ENCODE results near the gene ME2. TPM values are rescaled to one million over a fixed set of nuclear protein-coding genes. Genes with fewer than 3 reads are reported as not detected.

The ME2 gene
- total RNA-seq, 2 experiments from 2014 or later, result 39.0 to 62.0 TPM

- ChIA-PET POLR2A (interaction anchor here (0.6 to 0.7 kb wide), 2 partner anchors 31 to 49 kb away, joined by 3 to 5 read pairs; no protein-coding TSS in a partner anchor), CTCF (ENCODE audit: unreplicated experiment) (no interaction called here)
- BruUV-seq (replicated peaks), result no TSS peak
- TF ChIP-seq EZH2phosphoT487 (IDR thresholded peaks at IDR 0.05; ENCODE audit: borderline replicate concordance, low read depth, low read length) (no peak), CTCF (conservative IDR thresholded peaks at IDR 0.05; ENCODE audit: low read length) (no peak)
- H3K79me2 ChIP-seq (ENCODE audit: insufficient read depth, low read depth, low read length), result no peaks in the 10 kb centered on the region
- H3K4me3 ChIP-seq (ENCODE audit: low read depth, low read length, poor library complexity, severe bottlenecking), result no peak overlapping the region
- H2AFZ ChIP-seq (ENCODE audit: low read length), result no peak overlapping the region
- H3K4me1 ChIP-seq (ENCODE audit: insufficient read depth, low read length, poor library complexity, severe bottlenecking), result peaks cover 5% of the 10 kb centered on the region
- intact Hi-C loops (cut with micrococcal nuclease; ENCODE audit: unreplicated experiment), result no loop called here
- no peaks in the 10 kb centered on the region for H3K9me3 ChIP-seq (ENCODE audit: low read length)
- H3K27ac ChIP-seq (ENCODE audit: low read depth, low read length, poor library complexity, severe bottlenecking), result no peak overlapping the region
- H3K36me3 ChIP-seq (ENCODE audit: insufficient read depth, low read length), result no peaks in the 10 kb centered on the region
- no peaks in the 10 kb centered on the region for H3K9me2 ChIP-seq (ENCODE audit: insufficient read depth, low read length)
- DNase-seq (ENCODE audit: low spot score), result no peak
- H4K20me1 ChIP-seq (ENCODE audit: insufficient read depth, low read length), result no peaks in the 10 kb centered on the region
- no peak overlapping the region for H3K4me2 ChIP-seq (ENCODE audit: low read length)
These were observed 21.2 kb upstream of the ME2 start for GRCh38 chr18:50857694-50858093.

- H3K27ac ChIP-seq (ENCODE audit: low read depth, low read length, poor library complexity, severe bottlenecking), result no peak overlapping the region
- H3K9me2 ChIP-seq (ENCODE audit: insufficient read depth, low read length), result no peaks in the 10 kb centered on the region
- H3K9me3 ChIP-seq (ENCODE audit: low read length), result no peaks in the 10 kb centered on the region
- CTCF ChIA-PET (ENCODE audit: unreplicated experiment), result no interaction called here
- TF ChIP-seq CTCF (conservative IDR thresholded peaks at IDR 0.05; ENCODE audit: low read length), result no peak
- no peak for TF ChIP-seq EZH2phosphoT487 (IDR thresholded peaks at IDR 0.05; ENCODE audit: borderline replicate concordance, low read depth, low read length)
- intact Hi-C loops (cut with micrococcal nuclease; ENCODE audit: unreplicated experiment), result no loop called here
- DNase-seq (ENCODE audit: low spot score), result no peak
- no TSS peak for BruUV-seq (replicated peaks)
- peaks cover 8% of the 10 kb centered on the region for H3K4me1 ChIP-seq (ENCODE audit: insufficient read depth, low read length, poor library complexity, severe bottlenecking)
- H4K20me1 ChIP-seq (ENCODE audit: insufficient read depth, low read length), result no peaks in the 10 kb centered on the region
- no peaks in the 10 kb centered on the region for H3K79me2 ChIP-seq (ENCODE audit: insufficient read depth, low read depth, low read length)
- H2AFZ ChIP-seq (ENCODE audit: low read length), result no peak overlapping the region
- POLR2A ChIA-PET, result no interaction called here
- no peaks in the 10 kb centered on the region for H3K36me3 ChIP-seq (ENCODE audit: insufficient read depth, low read length)
- H3K4me2 ChIP-seq (ENCODE audit: low read length), result no peak overlapping the region
- no peak overlapping the region for H3K4me3 ChIP-seq (ENCODE audit: low read depth, low read length, poor library complexity, severe bottlenecking)
These were observed 18.9 kb upstream of the ME2 start for GRCh38 chr18:50859793-50860555.

- H4K20me1 ChIP-seq (ENCODE audit: insufficient read depth, low read length), result no peaks in the 10 kb centered on the region
- H3K79me2 ChIP-seq (ENCODE audit: insufficient read depth, low read depth, low read length), result no peaks in the 10 kb centered on the region
- TF ChIP-seq CTCF (conservative IDR thresholded peaks at IDR 0.05; ENCODE audit: low read length), result no peak
- TF ChIP-seq EZH2phosphoT487 (IDR thresholded peaks at IDR 0.05; ENCODE audit: borderline replicate concordance, low read depth, low read length), result no peak
- intact Hi-C loops (cut with micrococcal nuclease; ENCODE audit: unreplicated experiment), result no loop called here
- no TSS peak for BruUV-seq (replicated peaks)
- H3K9me2 ChIP-seq (ENCODE audit: insufficient read depth, low read length), result no peaks in the 10 kb centered on the region
- no peaks in the 10 kb centered on the region for H3K36me3 ChIP-seq (ENCODE audit: insufficient read depth, low read length)
- ChIA-PET POLR2A (no interaction called here), CTCF (ENCODE audit: unreplicated experiment) (no interaction called here)
- H3K4me1 ChIP-seq (ENCODE audit: insufficient read depth, low read length, poor library complexity, severe bottlenecking), result peaks cover 8% of the 10 kb centered on the region
- no peak overlapping the region for H3K4me2 ChIP-seq (ENCODE audit: low read length)
- no peak overlapping the region for H2AFZ ChIP-seq (ENCODE audit: low read length)
- DNase-seq (ENCODE audit: low spot score), result no peak
- H3K4me3 ChIP-seq (ENCODE audit: low read depth, low read length, poor library complexity, severe bottlenecking), result no peak overlapping the region
- no peaks in the 10 kb centered on the region for H3K9me3 ChIP-seq (ENCODE audit: low read length)
- no peak overlapping the region for H3K27ac ChIP-seq (ENCODE audit: low read depth, low read length, poor library complexity, severe bottlenecking)
These were observed 17.3 kb upstream of the ME2 start for GRCh38 chr18:50861617-50862016.

All from OCI-LY7 (cell line).